Measurements from ENCODE around the gene PLCL2.

The PLCL2 gene

DNA sequence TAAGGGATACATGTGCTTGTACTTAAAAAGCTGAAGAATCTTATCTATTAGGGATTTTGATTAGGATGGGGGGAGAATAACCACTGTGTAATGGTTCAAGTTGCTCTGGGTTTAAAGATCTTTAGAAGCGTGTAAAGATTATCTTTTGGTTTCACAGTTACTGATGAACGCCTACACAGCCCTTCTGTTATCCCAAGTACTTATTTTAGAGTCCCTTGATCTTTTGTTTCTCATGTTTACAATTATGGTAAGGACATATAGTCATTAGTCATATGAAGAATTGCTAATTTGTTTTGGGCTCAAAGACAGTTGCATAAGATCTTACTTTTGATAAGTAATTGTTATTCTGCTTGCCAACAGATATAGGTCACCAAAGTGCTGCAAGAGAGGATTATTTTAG lies 160.1 kb downstream of the PLCL2 start:
- no peak for DNase-seq (ENCODE audit: low spot score)

GRCh38 chr3:17045705-17046104 lies 160.9 kb downstream of the PLCL2 start:
- peak; percentile 21 for DNase-seq (ENCODE audit: low spot score)

DNA sequence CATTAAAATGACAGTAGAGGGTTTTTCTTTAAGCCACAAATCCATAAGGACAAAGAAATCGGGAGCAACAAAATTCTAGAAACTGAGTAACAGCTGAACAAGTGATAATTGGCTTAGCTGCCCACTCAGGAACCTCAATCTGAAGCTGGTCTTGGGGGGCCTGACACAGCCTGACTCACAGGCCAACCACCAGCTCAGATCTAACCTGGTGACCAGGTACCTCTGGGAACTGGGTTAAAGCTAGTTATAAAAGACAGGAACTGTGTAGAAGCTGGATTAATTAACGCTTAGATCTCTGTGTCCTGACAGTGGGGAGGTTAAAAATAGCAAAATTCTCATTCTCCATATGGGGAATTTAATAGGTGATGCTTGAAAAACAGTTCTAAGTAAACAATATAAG lies 161.9 kb downstream of the PLCL2 start:
- DNase-seq (ENCODE audit: low spot score): no peak

DNA sequence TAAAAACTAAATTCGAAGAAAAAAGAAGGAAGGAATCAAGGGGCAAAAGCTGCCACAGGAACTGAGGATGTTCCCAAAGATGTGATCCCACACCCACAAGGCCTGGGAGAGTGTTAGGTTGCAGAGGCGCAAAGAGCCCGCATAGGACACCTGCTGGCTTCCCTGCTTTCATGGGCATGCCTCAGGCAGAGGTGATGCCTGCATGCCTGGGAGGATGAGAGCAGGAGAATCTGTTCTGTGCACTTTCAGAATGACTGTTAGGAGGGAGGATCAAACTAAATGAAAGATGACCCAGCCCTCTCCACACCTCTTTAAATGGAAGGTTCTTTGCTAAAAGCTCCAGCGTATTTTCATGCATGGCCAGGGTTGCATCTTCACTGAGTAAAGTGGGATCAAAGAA lies 162.4 kb downstream of the PLCL2 start:
- no peak for DNase-seq (ENCODE audit: low spot score)

GRCh38 chr3:17047894-17048293 lies 163.1 kb downstream of the PLCL2 start:
- DNase-seq (ENCODE audit: low spot score): no peak

DNA sequence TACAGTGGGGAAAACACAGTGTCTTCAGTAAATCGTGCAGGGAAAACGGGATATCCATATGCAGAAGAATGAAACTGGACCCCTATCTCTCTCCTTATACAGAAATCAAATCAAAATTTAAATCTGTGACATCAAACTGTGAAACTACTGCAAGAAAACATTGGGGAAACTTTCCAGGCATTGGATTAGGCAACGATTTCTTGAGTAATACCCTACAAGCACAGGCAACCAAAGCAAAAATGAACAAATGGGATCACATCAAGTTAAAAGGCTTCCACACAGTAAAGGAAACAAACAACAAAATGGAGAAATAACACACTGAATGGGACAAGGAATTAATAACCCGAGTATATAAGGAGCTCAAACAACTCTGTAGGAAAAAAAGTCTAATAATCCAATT lies 165.3 kb downstream of the PLCL2 start:
- DNase-seq (ENCODE audit: low spot score): no peak

DNA sequence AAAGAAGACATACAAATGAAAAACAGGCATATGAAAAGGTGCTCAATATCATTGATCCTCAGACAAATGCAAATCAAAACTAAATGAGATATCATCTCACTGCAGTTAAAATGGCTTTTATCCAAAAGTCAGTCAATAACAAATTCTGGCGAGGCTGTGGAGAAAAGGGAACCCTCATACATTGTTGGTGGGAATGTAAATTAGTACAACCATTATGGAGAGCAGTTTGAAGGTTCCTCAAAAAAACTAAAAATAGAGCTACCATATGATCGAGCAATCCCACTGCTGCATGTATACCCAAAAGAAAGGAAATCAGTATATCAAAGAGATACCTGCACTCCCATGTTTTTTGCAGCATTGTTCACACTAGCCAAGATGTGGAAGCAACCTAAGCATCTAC lies 165.8 kb downstream of the PLCL2 start:
- no peak for DNase-seq (ENCODE audit: low spot score)

DNA sequence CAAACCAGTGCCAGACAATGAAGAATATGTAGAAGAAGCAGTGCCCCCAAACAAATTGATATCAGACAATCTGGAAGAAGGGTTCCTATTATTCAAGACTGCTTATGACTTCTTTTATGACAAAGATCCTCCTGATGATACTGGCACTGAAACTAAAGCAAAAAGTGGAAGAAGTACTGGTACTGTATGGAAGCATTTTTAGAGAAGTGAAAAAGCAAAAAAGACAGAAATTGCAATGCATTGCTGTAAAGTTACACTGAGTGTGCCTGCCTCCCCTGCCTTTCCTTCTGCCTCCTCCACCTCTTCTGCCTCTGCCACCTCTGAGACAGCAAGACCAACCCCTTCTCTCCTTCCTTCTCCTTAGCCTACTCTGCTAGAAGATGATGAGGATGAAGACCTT lies 167.6 kb downstream of the PLCL2 start:
- DNase-seq (ENCODE audit: low spot score): peak; percentile 36

- no peak for DNase-seq (ENCODE audit: low spot score)
These were observed 169.7 kb downstream of the PLCL2 start for GRCh38 chr3:17054301-17054981.

- DNase-seq (ENCODE audit: low spot score): no peak
These were observed 170.2 kb downstream of the PLCL2 start for GRCh38 chr3:17054982-17055343.

- no peak for DNase-seq (ENCODE audit: low spot score)
These were observed 170.9 kb downstream of the PLCL2 start for GRCh38 chr3:17055374-17056276.

GRCh38 chr3:17057321-17057720 lies 172.6 kb downstream of the PLCL2 start:
- DNase-seq (ENCODE audit: low spot score): no peak

GRCh38 chr3:17059989-17060550 lies 175.3 kb downstream of the PLCL2 start:
- DNase-seq (ENCODE audit: low spot score): no peak

DNA sequence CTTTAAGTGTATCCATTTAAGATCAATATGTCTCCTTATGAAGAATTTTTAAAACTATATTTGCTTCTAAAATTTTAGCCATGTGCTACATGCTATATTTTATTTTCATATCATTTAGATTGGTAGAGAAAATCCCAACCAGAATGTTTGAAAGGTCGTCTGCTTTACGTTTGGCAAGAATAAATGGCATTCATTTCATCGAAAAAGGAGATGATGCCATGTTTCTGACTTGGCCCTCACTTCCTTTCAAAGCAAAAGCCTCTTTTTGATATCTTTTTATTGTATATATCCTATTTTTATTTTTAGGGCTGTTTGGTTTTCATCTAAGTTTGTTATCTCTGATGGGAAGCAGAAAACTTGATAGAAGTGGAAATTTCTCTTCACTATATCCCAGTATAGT lies 176.2 kb downstream of the PLCL2 start:
- no peak for DNase-seq (ENCODE audit: low spot score)

DNA sequence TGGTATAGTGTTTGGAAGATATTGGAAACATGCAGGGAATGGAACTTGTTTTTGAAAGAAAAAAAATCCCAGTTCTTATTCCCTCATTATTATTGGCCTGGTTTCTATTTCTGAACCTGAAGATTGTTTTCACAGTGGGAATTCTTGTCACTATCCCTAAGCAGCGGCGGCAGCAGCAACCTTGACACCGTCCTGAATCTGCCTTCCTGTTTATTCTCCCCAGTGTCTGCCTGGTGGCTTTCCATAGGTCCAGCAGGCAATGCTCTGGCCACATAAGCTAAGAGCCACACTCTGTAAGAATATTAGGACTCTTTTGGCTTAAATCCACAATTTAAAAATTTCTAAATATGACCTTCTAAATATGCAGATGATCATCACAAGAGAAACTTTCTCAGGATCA lies 178.0 kb downstream of the PLCL2 start:
- no peak for DNase-seq (ENCODE audit: low spot score)

DNA sequence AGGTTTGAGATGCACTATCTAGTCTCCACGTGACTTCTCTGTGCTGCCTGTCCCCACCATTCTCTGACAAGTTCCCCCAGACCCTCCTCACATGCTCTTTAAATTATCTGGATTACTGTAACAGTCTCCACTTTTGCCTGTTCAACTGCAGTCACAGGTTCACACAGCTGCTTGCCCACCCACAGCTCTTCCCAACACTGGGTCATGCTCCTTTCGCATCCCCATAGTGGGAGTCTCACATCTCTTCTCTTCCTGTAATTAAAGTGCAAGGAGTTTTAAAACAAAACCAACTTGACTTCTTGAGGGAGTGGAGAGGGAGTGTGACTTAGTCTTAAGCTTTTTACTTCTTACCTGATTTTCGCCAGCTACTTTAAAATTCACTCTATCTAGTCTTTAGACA lies 178.8 kb downstream of the PLCL2 start:
- no peak for DNase-seq (ENCODE audit: low spot score)

GRCh38 chr3:17065315-17065714 lies 180.6 kb downstream of the PLCL2 start:
- no peak for DNase-seq (ENCODE audit: low spot score)

- no peak for DNase-seq (ENCODE audit: low spot score)
These were observed 181.1 kb downstream of the PLCL2 start for GRCh38 chr3:17065881-17066280.

DNA sequence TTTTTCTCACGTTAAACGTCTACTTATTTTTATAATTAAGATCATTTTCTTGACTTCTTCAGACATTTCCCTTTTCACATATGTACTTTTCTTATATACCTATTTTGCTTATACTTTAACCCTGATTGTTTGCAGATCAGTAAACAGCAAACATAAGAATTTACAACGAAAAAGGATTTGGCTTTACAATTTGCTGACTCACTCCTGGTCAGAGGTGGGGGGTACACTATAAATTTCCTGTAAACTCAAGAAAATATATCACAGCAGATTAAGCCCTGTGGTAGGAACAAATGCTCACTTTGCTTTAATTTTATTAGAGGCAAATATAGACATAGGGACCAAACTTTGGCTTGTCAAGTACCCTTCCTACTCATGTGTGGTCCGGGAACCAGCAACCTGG lies 185.0 kb downstream of the PLCL2 start:
- DNase-seq (ENCODE audit: low spot score): no peak

- DNase-seq (ENCODE audit: low spot score): no peak
These were observed 185.6 kb downstream of the PLCL2 start for GRCh38 chr3:17070161-17070959.

DNA sequence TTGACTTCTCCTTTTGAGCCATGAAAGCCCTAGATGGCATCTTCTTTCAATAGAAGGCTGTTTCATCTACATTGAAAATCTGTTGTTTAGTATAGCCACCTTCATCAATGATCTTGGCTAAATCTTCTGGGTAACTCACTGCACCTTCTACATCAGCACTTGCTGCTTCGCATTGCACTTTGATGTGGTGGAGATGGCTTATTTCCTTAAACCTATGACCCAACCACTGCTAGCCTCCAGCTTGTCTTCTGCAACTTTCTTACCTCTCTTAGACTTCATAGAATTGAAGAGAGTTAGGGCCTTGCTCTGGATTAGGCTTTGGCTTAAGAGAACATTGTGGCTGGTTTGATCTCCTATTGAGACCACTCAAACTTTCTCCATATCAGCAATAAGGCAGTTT lies 189.8 kb downstream of the PLCL2 start:
- DNase-seq (ENCODE audit: low spot score): no peak

GRCh38 chr3:17075358-17075757 lies 190.6 kb downstream of the PLCL2 start:
- no peak for DNase-seq (ENCODE audit: low spot score)
